IgD-negative memory B cell (primary cell): ENCODE measurements around the gene NEIL1. TPM values are rescaled to one million over a fixed set of nuclear protein-coding genes. Genes with fewer than 3 reads are reported as not detected.
"Not testable (repeated sequence)": the region's sequence is repeated elsewhere in the genome, so short reads cannot be mapped to it uniquely, and the experiment has no call there.

Experiments
- H3K27ac Mint-ChIP-seq, 3 donors: one replicate each; pipeline ENCODE4 v1.8.0; 2020 to 2022; ENCODE audit warnings: mild to moderate bottlenecking in 3 of 3, mixed read lengths in 3 of 3, moderate library complexity in 1 of 3
- H3K27me3 Mint-ChIP-seq: one replicate; pipeline ENCODE4 v1.8.0; 2021; ENCODE audit warnings: mixed read lengths
- H3K36me3 Mint-ChIP-seq: one replicate; pipeline ENCODE4 v1.8.0; 2020; ENCODE audit warnings: mild to moderate bottlenecking, mixed read lengths
- H3K4me1 Mint-ChIP-seq, 3 donors: one replicate each; pipeline ENCODE4 v1.8.0; 2020 to 2022; ENCODE audit warnings: mixed read lengths in 3 of 3, mild to moderate bottlenecking in 1 of 3
- H3K4me3 Mint-ChIP-seq, 4 donors: one replicate each; pipeline ENCODE4 v1.8.0; 2020 to 2022; ENCODE audit warnings: mild to moderate bottlenecking in 4 of 4, mixed read lengths in 4 of 4, moderate library complexity in 3 of 4
- H3K9me3 Mint-ChIP-seq, 3 donors: one replicate each; pipeline ENCODE4 v1.8.0; 2020 to 2021; ENCODE audit warnings: mixed read lengths in 3 of 3, mild to moderate bottlenecking in 1 of 3
- polyA plus RNA-seq: library from polyadenylated mRNA; unstranded; fragments of 300-500 nt; fragmentation: Illumina TruSeq; gene quantifications from one replicate; pipeline ENCODE4 v1.2.3, GENCODE V29; 2021

Gene NEIL1
- 16.0 TPM for polyA plus RNA-seq

GRCh38 chr15:75346796-75347221 is at the start of gene NEIL1:
Gene NEIL1, plus strand, starts transcription at chr15:75347039. Its CDS starts 1,867 bp downstream, at chr15:75348906.
- Mint-ChIP-seq H3K36me3 (peaks cover 4% of the 10 kb centered on the region), H3K9me3 (peaks cover 0 to 10% (median 0%) of the 10 kb centered on the region in 3 donors), H3K4me3 (peak within 1 kb of the TSS; percentile 87 to 94 (median 90)), H3K27me3 (no peaks in the 10 kb centered on the region), H3K27ac (peak within 1 kb of the TSS; percentile 98 to 99 (median 98)), H3K4me1 (peaks cover 17 to 25% (median 20%) of the 10 kb centered on the region in 3 donors)

DNA sequence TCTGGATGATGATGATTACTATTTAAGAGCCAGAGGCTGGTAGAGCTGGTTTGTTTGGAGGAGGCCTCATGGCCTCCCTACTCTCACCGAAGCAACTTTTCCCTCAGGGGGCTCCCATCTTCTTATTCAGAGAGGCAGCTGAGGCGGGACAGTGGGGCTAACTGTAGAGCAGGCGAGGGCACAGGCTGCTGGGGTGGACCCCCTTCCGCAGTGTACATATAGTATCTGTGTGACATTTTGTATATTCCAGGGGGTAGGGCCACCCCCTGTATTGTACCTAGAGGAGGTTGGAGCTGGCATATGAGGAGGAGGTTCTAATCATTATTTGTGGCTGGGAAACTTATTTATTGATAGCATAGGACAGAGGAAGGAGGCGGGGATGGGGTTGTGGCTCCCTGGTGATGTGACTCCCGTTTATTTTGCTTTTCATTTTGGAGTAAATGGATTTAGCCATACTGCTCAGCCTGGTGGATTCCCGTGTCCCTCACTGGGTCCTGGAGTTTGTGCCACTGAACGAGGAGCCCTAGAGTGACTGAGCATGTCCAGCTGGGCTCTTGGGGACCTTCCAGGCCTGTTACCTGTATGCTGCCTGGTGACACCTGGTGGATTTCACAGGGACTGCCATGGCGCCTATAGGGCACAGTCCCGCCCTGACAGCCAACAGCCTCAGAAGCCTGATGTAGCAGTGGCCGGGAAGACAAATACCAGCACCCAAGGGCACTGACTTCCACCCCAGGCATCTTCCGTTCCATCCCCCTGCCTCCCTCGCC is 48.1 kb upstream of the NEIL1 start:
- not testable (repeated sequence) for H3K27ac Mint-ChIP-seq, H3K9me3 Mint-ChIP-seq, H3K36me3 Mint-ChIP-seq, H3K4me1 Mint-ChIP-seq, H3K27me3 Mint-ChIP-seq, H3K4me3 Mint-ChIP-seq

DNA sequence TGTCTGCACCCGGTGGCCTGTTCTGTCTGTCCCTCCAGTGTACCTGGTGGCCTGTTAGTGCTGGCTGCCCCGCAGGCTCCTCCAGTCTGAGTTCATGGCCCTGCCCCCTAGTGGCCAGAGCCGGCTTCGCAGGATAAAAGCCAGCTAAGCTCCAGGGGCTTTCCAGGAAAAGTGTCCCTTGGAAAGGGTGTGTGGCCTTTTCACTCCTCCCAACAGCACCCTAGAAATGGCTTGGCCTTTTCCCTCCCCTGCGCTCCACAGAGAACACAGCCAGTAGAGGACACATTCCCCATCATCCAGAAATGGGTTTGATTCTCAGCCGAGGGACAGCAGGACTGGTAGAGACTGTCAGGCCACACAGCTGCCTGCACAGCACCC is 47.5 kb upstream of the NEIL1 start:
- H3K4me3 Mint-ChIP-seq, H3K4me1 Mint-ChIP-seq, H3K27me3 Mint-ChIP-seq, H3K36me3 Mint-ChIP-seq, H3K9me3 Mint-ChIP-seq, H3K27ac Mint-ChIP-seq: not testable (repeated sequence)

GRCh38 chr15:75300026-75300425 is 46.8 kb upstream of the NEIL1 start:
- not testable (repeated sequence) for H3K27ac Mint-ChIP-seq, H3K27me3 Mint-ChIP-seq, H3K9me3 Mint-ChIP-seq, H3K36me3 Mint-ChIP-seq, H3K4me3 Mint-ChIP-seq, H3K4me1 Mint-ChIP-seq

GRCh38 chr15:75302318-75302717 is 44.5 kb upstream of the NEIL1 start:
- H3K4me3 Mint-ChIP-seq: no peak overlapping the region
- H3K27ac Mint-ChIP-seq: no peak overlapping the region
- H3K36me3 Mint-ChIP-seq: peaks cover 2% of the 10 kb centered on the region
- peaks cover 10% of the 10 kb centered on the region for H3K27me3 Mint-ChIP-seq
- H3K9me3 Mint-ChIP-seq: no peaks in the 10 kb centered on the region
- no peaks in the 10 kb centered on the region for H3K4me1 Mint-ChIP-seq

GRCh38 chr15:75302753-75303152 is 44.1 kb upstream of the NEIL1 start:
- not testable (repeated sequence) for H3K4me3 Mint-ChIP-seq, H3K36me3 Mint-ChIP-seq, H3K9me3 Mint-ChIP-seq, H3K4me1 Mint-ChIP-seq, H3K27ac Mint-ChIP-seq
- peaks cover 12% of the 10 kb centered on the region for H3K27me3 Mint-ChIP-seq

DNA sequence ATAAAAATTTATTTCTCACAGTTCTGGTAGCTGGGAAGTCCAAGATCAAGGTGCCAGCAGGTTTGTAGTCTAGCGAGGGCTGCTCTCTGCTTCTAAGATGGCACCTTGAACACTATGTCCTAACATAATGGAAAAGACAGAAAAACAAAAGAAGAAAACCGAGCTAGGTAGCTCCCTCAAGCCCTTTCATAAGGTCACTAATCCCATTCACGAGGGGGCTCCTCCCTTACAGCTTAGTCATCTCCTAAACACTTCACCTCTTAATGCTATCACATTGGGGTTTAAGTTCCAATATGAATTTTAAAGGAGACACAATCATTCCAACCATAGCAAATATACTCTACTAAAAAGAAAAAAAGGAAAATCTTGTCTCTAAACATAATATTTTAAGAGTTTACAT is 40.7 kb upstream of the NEIL1 start:
- H3K36me3 Mint-ChIP-seq: peaks cover 2% of the 10 kb centered on the region
- peaks cover 0 to 3% (median 0%) of the 10 kb centered on the region in 3 donors for H3K4me1 Mint-ChIP-seq
- peaks cover 20% of the 10 kb centered on the region for H3K27me3 Mint-ChIP-seq
- no peak overlapping the region for H3K27ac Mint-ChIP-seq
- H3K4me3 Mint-ChIP-seq: no peak overlapping the region
- H3K9me3 Mint-ChIP-seq: no peaks in the 10 kb centered on the region

- H3K9me3 Mint-ChIP-seq: no peaks in the 10 kb centered on the region
- no peak overlapping the region for H3K4me3 Mint-ChIP-seq
- H3K27me3 Mint-ChIP-seq: peaks cover 26% of the 10 kb centered on the region
- peaks cover 0 to 3% (median 0%) of the 10 kb centered on the region in 3 donors for H3K4me1 Mint-ChIP-seq
- peaks cover 2% of the 10 kb centered on the region for H3K36me3 Mint-ChIP-seq
- H3K27ac Mint-ChIP-seq: no peak overlapping the region
These were observed 39.0 kb upstream of the NEIL1 start for GRCh38 chr15:75307778-75308390.

GRCh38 chr15:75309711-75310110 is 37.1 kb upstream of the NEIL1 start:
- peaks cover 0 to 3% (median 0%) of the 10 kb centered on the region in 3 donors for H3K4me1 Mint-ChIP-seq
- peaks cover under 1% of the 10 kb centered on the region for H3K36me3 Mint-ChIP-seq
- H3K9me3 Mint-ChIP-seq: no peaks in the 10 kb centered on the region
- peaks cover 20% of the 10 kb centered on the region for H3K27me3 Mint-ChIP-seq
- H3K4me3 Mint-ChIP-seq: no peak overlapping the region
- no peak overlapping the region for H3K27ac Mint-ChIP-seq

- H3K4me3 Mint-ChIP-seq, H3K27ac Mint-ChIP-seq, H3K36me3 Mint-ChIP-seq, H3K4me1 Mint-ChIP-seq, H3K9me3 Mint-ChIP-seq: not testable (repeated sequence)
- H3K27me3 Mint-ChIP-seq: peaks cover 15% of the 10 kb centered on the region
These were observed 34.3 kb upstream of the NEIL1 start for GRCh38 chr15:75312548-75312947.

DNA sequence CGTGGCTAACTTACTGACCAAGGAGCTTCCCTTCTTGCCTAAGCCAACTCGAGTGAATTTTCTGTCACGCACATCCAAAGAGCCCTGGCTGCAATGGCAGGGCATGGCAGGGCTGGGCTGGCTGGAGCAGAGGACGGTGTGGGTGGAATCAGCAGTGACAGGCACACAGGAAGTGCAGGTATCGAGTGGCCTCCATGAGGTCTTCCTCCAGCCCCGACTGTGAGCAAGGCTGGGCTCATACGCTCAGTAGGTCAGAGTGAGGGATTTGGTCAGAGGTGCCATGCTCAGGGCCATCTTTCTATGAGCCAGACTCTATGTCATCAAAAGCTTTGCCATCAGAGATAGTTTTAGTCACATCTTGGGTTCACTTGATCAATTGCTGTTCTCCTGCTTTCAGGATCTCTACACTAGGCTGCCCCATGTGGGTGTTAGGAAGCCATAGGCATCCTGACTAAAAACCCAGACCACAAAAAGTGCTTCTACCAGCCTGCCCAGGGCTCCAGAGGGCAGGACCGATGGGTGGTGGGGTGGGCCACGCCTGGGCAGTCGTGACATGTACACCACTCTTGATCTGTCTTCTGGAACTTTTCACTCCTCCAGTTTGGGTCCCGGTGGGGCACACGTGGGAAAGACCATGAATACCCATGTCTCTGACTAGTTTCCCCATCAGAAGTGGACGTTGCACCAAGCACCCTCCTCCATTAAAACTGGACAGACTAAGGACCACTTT is 33.6 kb upstream of the NEIL1 start:
- no peaks in the 10 kb centered on the region for H3K9me3 Mint-ChIP-seq
- H3K36me3 Mint-ChIP-seq: no peaks in the 10 kb centered on the region
- H3K27me3 Mint-ChIP-seq: peaks cover 11% of the 10 kb centered on the region
- H3K27ac Mint-ChIP-seq: no peak overlapping the region
- H3K4me1 Mint-ChIP-seq: peaks cover 0 to 2% (median 0%) of the 10 kb centered on the region in 3 donors
- H3K4me3 Mint-ChIP-seq: no peak overlapping the region

- H3K27me3 Mint-ChIP-seq: peaks cover 9% of the 10 kb centered on the region
- no peaks in the 10 kb centered on the region for H3K36me3 Mint-ChIP-seq
- no peaks in the 10 kb centered on the region for H3K9me3 Mint-ChIP-seq
- H3K4me3 Mint-ChIP-seq: no peak overlapping the region
- H3K4me1 Mint-ChIP-seq: no peaks in the 10 kb centered on the region
- no peak overlapping the region for H3K27ac Mint-ChIP-seq
These were observed 32.1 kb upstream of the NEIL1 start for GRCh38 chr15:75314552-75315290.

DNA sequence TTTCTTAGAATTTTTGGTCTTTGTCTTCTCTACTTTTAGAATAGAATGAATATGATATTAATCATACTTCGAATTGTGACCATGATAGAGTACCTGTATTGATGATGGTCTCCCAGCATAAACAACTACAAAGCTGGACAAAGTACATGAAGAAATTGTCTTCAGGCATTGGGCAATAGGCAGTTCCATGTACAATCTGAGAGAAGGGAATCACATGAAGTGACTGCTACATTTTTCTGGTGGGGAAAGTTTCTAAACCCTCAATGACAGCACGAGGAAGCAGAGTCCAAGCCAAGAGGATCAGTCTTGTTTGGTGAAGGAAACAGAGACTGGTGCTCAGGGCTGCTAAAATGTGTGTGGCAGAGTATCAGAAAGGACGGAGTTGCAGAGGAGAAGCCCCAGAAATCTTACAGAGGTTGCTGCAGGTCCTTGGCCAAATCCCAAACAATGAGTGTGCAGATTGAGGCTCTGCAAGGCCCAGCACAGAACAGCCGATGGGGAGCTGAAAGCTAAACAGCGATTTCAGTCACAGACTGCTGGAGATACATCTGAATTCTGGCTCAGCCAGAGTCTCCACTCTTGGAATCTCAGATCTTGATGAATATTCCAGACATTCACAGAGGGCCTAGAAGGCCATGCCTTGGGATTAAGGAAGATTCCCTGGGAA is 27.5 kb upstream of the NEIL1 start:
- H3K4me3 Mint-ChIP-seq, H3K4me1 Mint-ChIP-seq, H3K36me3 Mint-ChIP-seq, H3K9me3 Mint-ChIP-seq, H3K27me3 Mint-ChIP-seq, H3K27ac Mint-ChIP-seq: not testable (repeated sequence)

DNA sequence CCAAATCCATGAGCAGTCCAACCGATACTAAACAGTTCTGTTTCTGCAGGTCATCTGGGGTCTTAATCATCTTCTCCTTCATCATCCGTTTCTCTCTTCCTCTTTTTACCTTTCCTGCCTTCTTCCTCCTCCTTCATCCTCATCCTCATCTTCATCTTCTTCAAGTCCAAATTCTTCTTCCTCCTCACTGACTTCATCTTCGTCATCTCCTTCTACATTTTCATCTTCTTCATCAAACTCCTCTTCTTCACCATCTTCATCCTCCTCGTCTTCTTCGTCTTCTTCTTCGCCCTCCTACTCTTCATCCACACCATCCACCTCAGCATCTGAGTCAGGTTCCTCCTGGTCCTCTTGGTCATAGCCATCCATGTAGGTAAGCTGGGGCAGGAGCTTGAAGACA is 25.1 kb upstream of the NEIL1 start:
- Mint-ChIP-seq H3K27me3 (no peaks in the 10 kb centered on the region), H3K9me3 (no peaks in the 10 kb centered on the region), H3K4me3 (no peak overlapping the region), H3K36me3 (no peaks in the 10 kb centered on the region), H3K27ac (no peak overlapping the region), H3K4me1 (peaks cover 0 to 4% (median 2%) of the 10 kb centered on the region in 3 donors)

DNA sequence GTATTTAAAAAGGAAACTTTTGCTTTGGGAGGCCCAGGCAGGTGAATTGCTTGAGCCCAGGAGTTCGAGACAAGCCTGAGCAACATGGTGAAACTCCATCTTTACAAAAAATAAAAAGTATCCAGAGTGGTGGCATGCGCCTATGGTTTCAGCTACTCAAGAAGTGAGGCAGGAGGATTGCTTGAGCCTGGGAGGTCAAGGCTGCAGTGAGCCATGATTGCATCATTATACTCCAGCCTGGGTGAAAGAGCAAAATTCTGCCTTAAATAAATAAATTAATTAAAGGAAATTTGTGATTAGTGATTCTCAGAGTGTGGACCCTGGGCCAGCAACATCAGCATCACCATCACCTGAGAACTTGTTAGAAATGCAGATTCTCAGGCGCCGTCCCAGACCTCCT is 20.9 kb upstream of the NEIL1 start:
- Mint-ChIP-seq H3K4me3 (no peak overlapping the region), H3K9me3 (no peaks in the 10 kb centered on the region), H3K4me1 (peaks cover 0 to 6% (median 2%) of the 10 kb centered on the region in 3 donors), H3K27ac (no peak overlapping the region), H3K36me3 (no peaks in the 10 kb centered on the region), H3K27me3 (no peaks in the 10 kb centered on the region)
